Stomach (tissue), 4 donors: ENCODE measurements around the gene HNRNPF.

ENCODE experiments used
- EP300 ChIP-seq: sonication (generic); formaldehyde crosslinking; IDR thresholded peaks from one replicate; pipeline ENCODE4 v1.6.1; 2017; ENCODE audit warnings: antibody characterized with exemption
- POLR2A ChIP-seq, 4 donors: fragments of 450-650 bp; IDR thresholded peaks; one replicate each; pipeline ENCODE4 v1.6.1; 2016; ENCODE audit warnings: antibody characterized with exemption in 4 of 4, control low read depth in 2 of 4, mild to moderate bottlenecking in 1 of 4, moderate library complexity in 1 of 4
- POLR2AphosphoS5 ChIP-seq, 3 donors: sonication (generic); formaldehyde crosslinking; IDR thresholded peaks; one replicate each; pipeline ENCODE4 v1.6.1; 2016; ENCODE audit warnings: antibody characterized with exemption in 3 of 3
- TF ChIP-seq, protein P1 (sequence below), 7 experiments: fragments of 450-650 bp in 4 of 7; fragments of 200-600 bp in 3 of 7; sonication (generic) in 3 of 7; IDR thresholded peaks; one replicate each; pipeline ENCODE4 v1.5.1; 2016 to 2019; ENCODE audit warnings: antibody characterized with exemption in 7 of 7, control low read depth in 2 of 7, mild to moderate bottlenecking in 1 of 7

DNA sequence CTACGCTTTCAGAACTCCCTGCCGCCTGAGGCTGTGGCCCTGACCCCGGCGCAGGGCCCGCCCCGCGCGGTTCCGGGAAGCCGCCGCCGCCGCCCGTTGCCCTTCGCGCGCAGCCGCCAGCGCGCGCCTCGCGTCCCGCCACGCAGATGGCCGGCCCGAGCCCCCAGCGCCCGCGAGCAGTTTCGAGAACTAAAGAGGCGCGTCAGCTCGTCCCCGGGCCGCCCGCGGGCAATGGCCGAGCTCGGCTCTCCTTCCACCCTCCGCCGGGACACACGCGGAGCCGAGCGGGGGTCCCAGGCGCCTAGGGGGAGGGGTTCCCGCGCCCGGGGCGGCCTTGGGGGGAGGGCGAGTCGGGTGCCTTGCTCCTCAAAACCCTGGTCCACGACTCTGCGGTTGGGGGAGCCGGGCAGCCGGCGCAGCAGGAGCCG lies 1.8 kb downstream of the HNRNPF start:
- TF ChIP-seq, protein P1, sequence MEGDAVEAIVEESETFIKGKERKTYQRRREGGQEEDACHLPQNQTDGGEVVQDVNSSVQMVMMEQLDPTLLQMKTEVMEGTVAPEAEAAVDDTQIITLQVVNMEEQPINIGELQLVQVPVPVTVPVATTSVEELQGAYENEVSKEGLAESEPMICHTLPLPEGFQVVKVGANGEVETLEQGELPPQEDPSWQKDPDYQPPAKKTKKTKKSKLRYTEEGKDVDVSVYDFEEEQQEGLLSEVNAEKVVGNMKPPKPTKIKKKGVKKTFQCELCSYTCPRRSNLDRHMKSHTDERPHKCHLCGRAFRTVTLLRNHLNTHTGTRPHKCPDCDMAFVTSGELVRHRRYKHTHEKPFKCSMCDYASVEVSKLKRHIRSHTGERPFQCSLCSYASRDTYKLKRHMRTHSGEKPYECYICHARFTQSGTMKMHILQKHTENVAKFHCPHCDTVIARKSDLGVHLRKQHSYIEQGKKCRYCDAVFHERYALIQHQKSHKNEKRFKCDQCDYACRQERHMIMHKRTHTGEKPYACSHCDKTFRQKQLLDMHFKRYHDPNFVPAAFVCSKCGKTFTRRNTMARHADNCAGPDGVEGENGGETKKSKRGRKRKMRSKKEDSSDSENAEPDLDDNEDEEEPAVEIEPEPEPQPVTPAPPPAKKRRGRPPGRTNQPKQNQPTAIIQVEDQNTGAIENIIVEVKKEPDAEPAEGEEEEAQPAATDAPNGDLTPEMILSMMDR (IDR thresholded peaks at IDR 0.05): no peak
- TF ChIP-seq EP300 (no peak), POLR2A (IDR thresholded peaks at IDR 0.05) (no peak), POLR2AphosphoS5 (IDR thresholded peaks at IDR 0.05) (peak in 1 of 3 donors; percentile 31)
